ENCODE measurements around the gene CNTNAP2. TPM values are rescaled to one million over a fixed set of nuclear protein-coding genes. Genes with fewer than 3 reads are reported as not detected.

Gene CNTNAP2
- total and polyA plus RNA-seq, 12 donors: 0.07 to 0.77 (median 0.24) TPM

DNA sequence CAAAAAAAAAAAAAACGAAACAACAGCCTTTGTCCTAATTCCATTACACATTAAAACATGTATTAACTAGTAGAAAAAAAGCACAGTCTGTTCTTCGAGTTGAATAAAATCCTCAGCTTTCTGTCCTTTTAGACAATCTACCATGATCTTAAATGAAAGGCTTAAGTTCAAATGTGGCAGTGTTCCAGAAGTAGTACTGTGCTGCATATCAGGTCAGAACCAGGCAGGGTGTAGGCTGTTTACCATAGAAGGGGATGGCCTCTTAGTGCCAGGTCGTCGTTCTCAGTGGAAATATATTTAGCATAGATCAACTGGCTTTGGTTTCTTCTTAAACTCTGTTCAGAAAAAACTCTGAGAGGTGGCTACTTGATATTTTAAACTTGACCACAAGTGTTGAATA is 612.0 kb downstream of the CNTNAP2 start:
- H3K4me3 ChIP-seq: no peak overlapping the region
- H3K27ac ChIP-seq: no peak overlapping the region
- H3K36me3 ChIP-seq: no peaks in the 10 kb centered on the region
- DNase-seq (no peak), ATAC-seq (no peak)
- TF ChIP-seq, protein P1, sequence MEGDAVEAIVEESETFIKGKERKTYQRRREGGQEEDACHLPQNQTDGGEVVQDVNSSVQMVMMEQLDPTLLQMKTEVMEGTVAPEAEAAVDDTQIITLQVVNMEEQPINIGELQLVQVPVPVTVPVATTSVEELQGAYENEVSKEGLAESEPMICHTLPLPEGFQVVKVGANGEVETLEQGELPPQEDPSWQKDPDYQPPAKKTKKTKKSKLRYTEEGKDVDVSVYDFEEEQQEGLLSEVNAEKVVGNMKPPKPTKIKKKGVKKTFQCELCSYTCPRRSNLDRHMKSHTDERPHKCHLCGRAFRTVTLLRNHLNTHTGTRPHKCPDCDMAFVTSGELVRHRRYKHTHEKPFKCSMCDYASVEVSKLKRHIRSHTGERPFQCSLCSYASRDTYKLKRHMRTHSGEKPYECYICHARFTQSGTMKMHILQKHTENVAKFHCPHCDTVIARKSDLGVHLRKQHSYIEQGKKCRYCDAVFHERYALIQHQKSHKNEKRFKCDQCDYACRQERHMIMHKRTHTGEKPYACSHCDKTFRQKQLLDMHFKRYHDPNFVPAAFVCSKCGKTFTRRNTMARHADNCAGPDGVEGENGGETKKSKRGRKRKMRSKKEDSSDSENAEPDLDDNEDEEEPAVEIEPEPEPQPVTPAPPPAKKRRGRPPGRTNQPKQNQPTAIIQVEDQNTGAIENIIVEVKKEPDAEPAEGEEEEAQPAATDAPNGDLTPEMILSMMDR (IDR thresholded peaks at IDR 0.05): no peak
- H3K4me1 ChIP-seq: no peaks in the 10 kb centered on the region
- peaks cover 0 to 5% (median 0%) of the 10 kb centered on the region in 11 donors for H3K9me3 ChIP-seq
- intact Hi-C loops (cut with DNase I): no loop called here
- WGBS, 2 donors: 51 to 53% methylated on average over 4 of the region's 4 CpGs
- H3K27me3 ChIP-seq: no peaks in the 10 kb centered on the region

DNA sequence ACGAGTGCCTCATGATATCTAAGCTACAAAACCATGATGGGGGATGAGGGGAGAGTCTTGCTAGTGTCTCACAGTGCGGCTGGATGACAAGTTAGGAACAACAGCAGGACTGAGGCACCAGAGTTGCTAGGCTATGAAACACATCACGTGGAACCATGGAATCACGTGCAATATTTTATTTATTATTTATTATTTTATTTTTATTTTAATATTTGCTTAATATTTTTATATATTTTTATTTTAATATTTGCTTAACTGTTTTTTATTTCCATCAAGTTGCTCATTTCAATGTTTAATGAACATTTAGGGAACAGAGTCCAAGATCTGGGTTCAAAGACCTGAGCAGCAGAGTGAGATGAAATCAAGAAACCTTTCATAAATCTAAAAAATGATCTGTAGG is 614.6 kb downstream of the CNTNAP2 start:
- TF ChIP-seq, protein P1 (IDR thresholded peaks at IDR 0.05): no peak
- Histone ChIP-seq H3K27me3 (no peaks in the 10 kb centered on the region), H3K27ac (no peak overlapping the region), H3K9me3 (peaks cover 0 to 6% (median 0%) of the 10 kb centered on the region in 11 donors), H3K36me3 (no peaks in the 10 kb centered on the region), H3K4me3 (no peak overlapping the region), H3K4me1 (no peaks in the 10 kb centered on the region)
- intact Hi-C loops (cut with DNase I): loop anchor here in 1 of 10 donors (10.0 kb wide), 1 partner anchor 1354 kb away; no protein-coding TSS in a partner anchor
- DNase-seq (no peak), ATAC-seq (no peak)
- WGBS, 2 donors: 81 to 82% methylated on average over 4 of the region's 4 CpGs

DNA sequence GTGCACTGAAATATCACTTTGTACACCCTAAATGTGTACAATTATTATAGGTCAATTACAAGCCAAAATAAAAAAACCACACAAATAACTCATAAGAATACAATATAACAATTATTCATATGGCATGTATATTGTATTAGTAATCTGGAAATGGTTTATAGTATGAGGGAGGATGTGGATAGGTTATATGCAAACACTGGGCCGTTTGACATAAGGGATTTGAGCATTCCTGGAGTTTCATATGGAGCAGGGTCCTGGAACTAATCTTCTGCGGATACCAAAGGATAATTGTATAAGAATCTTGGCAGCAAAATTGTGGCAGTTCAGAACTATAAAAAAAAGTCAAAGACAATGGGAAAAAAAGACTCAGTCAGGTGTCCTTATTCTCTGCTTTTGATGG is 619.4 kb downstream of the CNTNAP2 start:
- no peaks in the 10 kb centered on the region for H3K36me3 ChIP-seq
- intact Hi-C loops (cut with DNase I): loop anchor here in 1 of 10 donors (10.0 kb wide), 1 partner anchor 1349 kb away; no protein-coding TSS in a partner anchor
- no peaks in the 10 kb centered on the region for H3K4me1 ChIP-seq
- H3K27ac ChIP-seq: no peak overlapping the region
- DNase-seq: no peak
- peaks cover 0 to 42% (median 19%) of the 10 kb centered on the region in 11 donors for H3K9me3 ChIP-seq
- TF ChIP-seq, protein P1 (IDR thresholded peaks at IDR 0.05): no peak
- H3K4me3 ChIP-seq: no peak overlapping the region
- ATAC-seq: no peak
- 71% methylated on average over 2 of the region's 2 CpGs for WGBS, 2 donors
- no peaks in the 10 kb centered on the region for H3K27me3 ChIP-seq

DNA sequence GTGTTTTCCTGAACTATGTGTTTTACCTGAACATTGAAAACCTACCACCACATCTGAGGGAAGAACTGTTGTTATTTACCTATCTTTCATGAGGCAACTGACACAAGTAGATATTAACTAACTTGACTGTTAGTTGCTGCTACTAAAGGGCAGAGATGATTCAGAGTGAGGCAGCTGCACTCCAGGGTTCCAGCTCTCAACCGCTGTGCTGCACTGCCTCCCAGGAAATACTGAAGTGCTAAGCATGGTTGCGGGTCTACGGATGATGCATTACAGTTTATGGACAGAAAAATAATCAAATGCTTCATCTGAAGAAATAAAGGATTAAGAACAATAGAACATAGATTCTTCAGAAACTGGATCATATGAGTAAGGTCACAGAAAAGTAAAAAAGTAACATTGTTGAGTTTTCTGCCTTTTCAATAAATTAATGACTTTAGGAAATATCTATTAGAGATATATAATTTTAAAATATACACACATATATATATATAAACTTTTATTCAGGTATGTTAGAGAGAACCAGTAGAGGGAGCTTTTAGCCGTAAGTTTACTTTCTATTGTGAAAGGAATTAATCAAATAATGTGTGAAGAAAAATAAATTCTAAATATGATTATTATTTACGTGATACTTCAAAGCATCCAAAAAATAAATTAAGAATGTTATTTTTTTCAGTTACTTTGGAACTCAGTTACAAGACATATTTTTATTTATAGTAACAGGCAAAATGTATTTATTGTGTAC is 620.0 kb downstream of the CNTNAP2 start:
- DNase-seq: no peak
- ATAC-seq: no peak
- no peaks in the 10 kb centered on the region for H3K4me1 ChIP-seq
- intact Hi-C loops (cut with DNase I): loop anchor here in 1 of 10 donors (10.0 kb wide), 1 partner anchor 1348 kb away; no protein-coding TSS in a partner anchor
- no peak overlapping the region for H3K27ac ChIP-seq
- peaks cover 0 to 48% (median 23%) of the 10 kb centered on the region in 11 donors for H3K9me3 ChIP-seq
- H3K27me3 ChIP-seq: no peaks in the 10 kb centered on the region
- no peak overlapping the region for H3K4me3 ChIP-seq
- TF ChIP-seq, protein P1 (IDR thresholded peaks at IDR 0.05): peak in 3 of 9 donors; percentile 14 to 22 (median 21)
- WGBS, 2 donors: 78% methylated on average over 5 of the region's 5 CpGs
- H3K36me3 ChIP-seq: no peaks in the 10 kb centered on the region

Measured in heart right ventricle (tissue), 16 donors.